Right cardiac atrium (tissue), 5 donors: ENCODE measurements around the gene EFTUD2. TPM values are rescaled to one million over a fixed set of nuclear protein-coding genes. Genes with fewer than 3 reads are reported as not detected.

Experiments used
- ATAC-seq, 2 donors: fragments of 200-7000 bp; cut with Tn5 transposase; one replicate each; pipeline versions ENCODE4 v1.8.0 to v1.9.1; 2020; ENCODE audit warnings: moderate library complexity in 2 of 2, mild to moderate bottlenecking in 1 of 2
- DNase-seq, 3 donors: peaks; one replicate each; pipeline ENCODE4 v3.0.0-alpha.2; 2020
- H3K27ac ChIP-seq: one replicate; pipeline ENCODE4 v1.5.1; 2013; ENCODE audit warnings: mild to moderate bottlenecking, low read length, control low read depth, moderate library complexity
- H3K27me3 ChIP-seq: one replicate; pipeline ENCODE4 v1.6.1; 2013; ENCODE audit not compliant: control insufficient read depth, insufficient read depth
- H3K4me1 ChIP-seq: one replicate; pipeline ENCODE4 v1.6.1; 2013; ENCODE audit warnings: low read length; ENCODE audit not compliant: control insufficient read depth, insufficient read depth
- H3K4me3 ChIP-seq: one replicate; pipeline ENCODE4 v1.5.1; 2013; ENCODE audit warnings: low read length, control low read depth
- H3K9me3 ChIP-seq: one replicate; pipeline ENCODE4 v1.6.1; 2013; ENCODE audit warnings: low read length; ENCODE audit not compliant: control insufficient read depth
- WGBS: extraction: QIAGEN DNeasy Blood & Tissue Kit; methylation state at CpG from one replicate; pipeline ENCODE4 v1.1.7; 2013; 5-methylcytosine and 5-hydroxymethylcytosine counted together
- intact Hi-C, 4 donors: fragments of 100-400 bp; cut with DNase I; formaldehyde crosslinking; loops; one replicate each; pipeline versions ENCODE4 v1.11.0 to v1.14.0; 2022 to 2023
- polyA plus RNA-seq: library from polyadenylated mRNA; stranded (reverse); fragments of 200-250 nt; gene quantifications from one replicate; pipeline ENCODE4 v1.2.3, GENCODE V29; 2013
- total RNA-seq, 4 donors: library from RNA; stranded (reverse); fragmentation: NEBNext Ultra II Directional; extraction: Animal tissue kit (Norgen Biotek cat#: 25700); gene quantifications; one replicate each; pipeline ENCODE4 v1.2.1, GENCODE V29; 2021
- donor health status: healthy with polysubstance abuse.
- donor health status: DM: no; HTN: yes; CAD: no.
- donor health status: DM: no; HTN: no; CAD: no.
- donor health status: DM: no; HTN: yes; CAD: no; lungs with severe emphysema.
- donor health status: DM: yes; HTN: yes; CAD: no.

The EFTUD2 gene
- total and polyA plus RNA-seq, 5 donors: 27.7 to 73.0 (median 58.7) TPM

- Histone ChIP-seq H3K4me3 (no peak overlapping the region), H3K27ac (no peak overlapping the region), H3K4me1 (no peaks in the 10 kb centered on the region), H3K27me3 (no peaks in the 10 kb centered on the region), H3K9me3 (no peaks in the 10 kb centered on the region)
- ATAC-seq (no peak), DNase-seq (no peak)
- intact Hi-C loops: no loop called here
- 95% methylated on average over 2 of the region's 2 CpGs for whole genome bisulfite sequencing
These were observed 19.2 kb downstream of the EFTUD2 start for GRCh38 chr17:44880062-44880461.

GRCh38 chr17:44879376-44879775, 19.9 kb downstream of the EFTUD2 start:
- intact Hi-C loops: loop anchor here in 2 of 4 donors (2.0 to 5.0 kb wide), 2 partner anchors 105 to 107 kb away; no protein-coding TSS in a partner anchor
- 86% methylated on average over 6 of the region's 6 CpGs for WGBS

GRCh38 chr17:44878627-44879221, 20.5 kb downstream of the EFTUD2 start:
- H3K27ac ChIP-seq: no peak overlapping the region
- no peaks in the 10 kb centered on the region for H3K9me3 ChIP-seq
- DNase-seq: no peak
- no peaks in the 10 kb centered on the region for H3K4me1 ChIP-seq
- H3K4me3 ChIP-seq: no peak overlapping the region
- intact Hi-C loops: loop anchor here in 2 of 4 donors (2.0 to 5.0 kb wide), 2 partner anchors 104 to 106 kb away; no protein-coding TSS in a partner anchor
- 39% methylated on average over 6 of the region's 6 CpGs for WGBS
- H3K27me3 ChIP-seq: no peaks in the 10 kb centered on the region
- no peak for ATAC-seq

More at GRCh38 chr17:44879376-44879775, 19.9 kb downstream of the EFTUD2 start:
- Histone ChIP-seq H3K4me3 (no peak overlapping the region), H3K4me1 (no peaks in the 10 kb centered on the region), H3K27me3 (no peaks in the 10 kb centered on the region), H3K9me3 (no peaks in the 10 kb centered on the region), H3K27ac (no peak overlapping the region)
- ATAC-seq (no peak), DNase-seq (no peak)

- ATAC-seq: no peak
- intact Hi-C loops: loop anchor here in 1 of 4 donors (5.0 kb wide), 1 partner anchor 105 kb away; no protein-coding TSS in a partner anchor
- WGBS: 86% methylated on average over 5 of the region's 5 CpGs
- Histone ChIP-seq H3K9me3 (no peaks in the 10 kb centered on the region), H3K27me3 (no peaks in the 10 kb centered on the region), H3K4me3 (no peak overlapping the region), H3K4me1 (peaks cover 4% of the 10 kb centered on the region), H3K27ac (no peak overlapping the region)
- no peak for DNase-seq
These were observed 22.1 kb downstream of the EFTUD2 start for GRCh38 chr17:44877121-44877520.

- no peak for ATAC-seq
- H3K9me3 ChIP-seq: no peaks in the 10 kb centered on the region
- 89% methylated on average over 6 of the region's 6 CpGs for WGBS
- H3K4me1 ChIP-seq: peaks cover 8% of the 10 kb centered on the region
- DNase-seq: no peak
- intact Hi-C loops: loop anchor here in 1 of 4 donors (5.0 kb wide), 1 partner anchor 103 kb away; no protein-coding TSS in a partner anchor
- H3K27me3 ChIP-seq: no peaks in the 10 kb centered on the region
- H3K27ac ChIP-seq: no peak overlapping the region
- H3K4me3 ChIP-seq: no peak overlapping the region
These were observed 23.5 kb downstream of the EFTUD2 start for GRCh38 chr17:44875761-44876160.

- intact Hi-C loops: no loop called here
- 50% methylated on average over 9 of the region's 9 CpGs for WGBS
- Histone ChIP-seq H3K9me3 (no peaks in the 10 kb centered on the region), H3K27ac (peak overlapping the region; percentile 54), H3K27me3 (no peaks in the 10 kb centered on the region), H3K4me3 (no peak overlapping the region), H3K4me1 (peaks cover 8% of the 10 kb centered on the region)
- peak; percentile 59 to 85 (median 78) for DNase-seq
- peak; percentile 81 to 91 for ATAC-seq
These were observed 27.0 kb downstream of the EFTUD2 start for GRCh38 chr17:44872131-44872768.

GRCh38 chr17:44871556-44871955, 27.7 kb downstream of the EFTUD2 start:
- H3K4me3 ChIP-seq: no peak overlapping the region
- peaks cover 8% of the 10 kb centered on the region for H3K4me1 ChIP-seq
- WGBS: 83% methylated on average over 12 of the region's 12 CpGs
- ATAC-seq (no peak), DNase-seq (no peak)
- H3K27ac ChIP-seq: peak overlapping the region; percentile 54
- no peaks in the 10 kb centered on the region for H3K9me3 ChIP-seq
- H3K27me3 ChIP-seq: no peaks in the 10 kb centered on the region
- intact Hi-C loops: no loop called here

- ATAC-seq (peak in 1 of 2 donors; percentile 23), DNase-seq (no peak)
- Histone ChIP-seq H3K4me1 (peaks cover 4% of the 10 kb centered on the region), H3K4me3 (no peak overlapping the region), H3K27me3 (no peaks in the 10 kb centered on the region), H3K27ac (no peak overlapping the region), H3K9me3 (no peaks in the 10 kb centered on the region)
- intact Hi-C loops: loop anchor here in 1 of 4 donors (5.0 kb wide), 1 partner anchor 91 kb away; no protein-coding TSS in a partner anchor
- WGBS: 55% methylated on average over 3 of the region's 3 CpGs
These were observed 31.4 kb downstream of the EFTUD2 start for GRCh38 chr17:44867841-44868240.

GRCh38 chr17:44865931-44866330, 33.3 kb downstream of the EFTUD2 start:
- Histone ChIP-seq H3K4me1 (no peaks in the 10 kb centered on the region), H3K4me3 (no peak overlapping the region), H3K27me3 (no peaks in the 10 kb centered on the region), H3K27ac (no peak overlapping the region), H3K9me3 (no peaks in the 10 kb centered on the region)
- ATAC-seq (no peak), DNase-seq (no peak)
- WGBS: 84% methylated on average over 6 of the region's 6 CpGs
- intact Hi-C loops: loop anchor here in 3 of 4 donors (2.0 to 5.0 kb wide), 3 partner anchors 87 to 89 kb away; no protein-coding TSS in a partner anchor

- 47% methylated on average over 1 of the region's 1 CpG for WGBS
- no peaks in the 10 kb centered on the region for H3K9me3 ChIP-seq
- H3K27me3 ChIP-seq: no peaks in the 10 kb centered on the region
- peak; percentile 56 to 78 (median 65) for DNase-seq
- intact Hi-C loops: loop anchor here in 3 of 4 donors (2.0 to 5.0 kb wide), 3 partner anchors 86 to 88 kb away; no protein-coding TSS in a partner anchor
- no peak overlapping the region for H3K27ac ChIP-seq
- no peaks in the 10 kb centered on the region for H3K4me1 ChIP-seq
- peak; percentile 56 to 67 for ATAC-seq
- H3K4me3 ChIP-seq: no peak overlapping the region
These were observed 34.0 kb downstream of the EFTUD2 start for GRCh38 chr17:44865231-44865660.

GRCh38 chr17:44864831-44865230, 34.4 kb downstream of the EFTUD2 start:
- DNase-seq (no peak), ATAC-seq (no peak)
- 68% methylated on average over 10 of the region's 10 CpGs for WGBS
- Histone ChIP-seq H3K27ac (no peak overlapping the region), H3K27me3 (no peaks in the 10 kb centered on the region), H3K4me3 (no peak overlapping the region), H3K4me1 (no peaks in the 10 kb centered on the region), H3K9me3 (no peaks in the 10 kb centered on the region)
- intact Hi-C loops: loop anchor here (2.0 to 5.0 kb wide), 3 partner anchors 86 to 88 kb away; no protein-coding TSS in a partner anchor
